ENCODE data around the gene IFNLR1.

DNA sequence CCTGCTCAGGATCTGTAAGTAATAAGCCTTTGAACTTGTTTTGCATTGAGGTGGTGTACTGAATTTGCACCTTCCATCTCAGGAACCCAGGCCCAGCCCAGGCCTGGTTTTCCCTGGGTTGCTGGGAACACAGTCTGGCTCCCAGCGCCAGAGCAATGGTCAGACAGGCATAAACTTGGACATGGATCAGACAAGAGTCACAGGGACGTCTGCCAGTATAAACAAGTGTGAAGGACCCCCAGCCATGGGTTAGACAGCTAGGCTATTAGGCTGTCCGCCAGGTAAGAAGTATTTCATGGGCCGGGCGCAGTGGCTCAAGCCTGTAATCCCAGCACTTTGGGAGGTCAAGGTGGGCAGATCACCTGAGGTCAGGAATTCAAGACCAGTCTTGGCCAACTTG lies 5.5 kb downstream of the IFNLR1 start:
- TF ChIP-seq POLR2A (IDR thresholded peaks at IDR 0.05) (no peak), CTCF (IDR thresholded peaks at IDR 0.05) (no peak)

Measured in transverse colon (tissue), 3 donors.